ENCODE measurements around the gene NFE2L3. TPM values are rescaled to one million over a fixed set of nuclear protein-coding genes. Genes with fewer than 3 reads are reported as not detected.

NFE2L3 gene
- total RNA-seq, 1 experiment from 2014 or later, result 40.0 TPM

DNA sequence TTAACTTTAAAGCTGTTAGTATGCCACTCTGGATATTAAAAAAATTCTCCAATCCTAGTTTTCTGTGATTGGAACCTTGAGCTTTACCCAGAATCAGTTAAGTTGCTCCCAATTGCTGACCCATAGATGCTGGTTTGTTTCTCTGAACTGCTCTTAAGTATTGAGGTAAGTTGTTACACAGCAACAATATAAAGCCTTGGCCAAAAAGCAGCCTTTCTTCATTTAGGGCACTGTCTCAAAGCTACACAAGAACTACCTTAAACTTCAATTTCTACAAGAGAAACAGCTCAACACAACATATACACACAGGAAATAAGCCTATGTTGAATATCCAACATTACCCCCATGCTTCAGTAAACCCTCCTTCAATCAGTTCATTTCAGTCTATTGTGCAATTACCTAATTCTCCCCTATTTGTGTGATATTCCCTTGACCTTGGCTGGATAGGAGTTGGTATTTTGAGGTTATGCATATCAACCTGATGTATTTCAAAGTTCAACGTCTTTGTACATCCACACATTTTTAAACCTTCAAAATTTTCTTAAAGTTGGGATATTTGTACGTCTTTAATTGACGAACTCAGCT is 37.1 kb downstream of the NFE2L3 start:
- peaks cover 72% of the 10 kb centered on the region for H4K20me1 ChIP-seq (ENCODE audit: low read length)
- no peak overlapping the region for H3K27ac ChIP-seq (ENCODE audit: low read length)
- intact Hi-C loops (cut with micrococcal nuclease), result loop anchor here (5.0 kb wide), 1 partner anchor 297 kb away; no protein-coding TSS in a partner anchor

DNA sequence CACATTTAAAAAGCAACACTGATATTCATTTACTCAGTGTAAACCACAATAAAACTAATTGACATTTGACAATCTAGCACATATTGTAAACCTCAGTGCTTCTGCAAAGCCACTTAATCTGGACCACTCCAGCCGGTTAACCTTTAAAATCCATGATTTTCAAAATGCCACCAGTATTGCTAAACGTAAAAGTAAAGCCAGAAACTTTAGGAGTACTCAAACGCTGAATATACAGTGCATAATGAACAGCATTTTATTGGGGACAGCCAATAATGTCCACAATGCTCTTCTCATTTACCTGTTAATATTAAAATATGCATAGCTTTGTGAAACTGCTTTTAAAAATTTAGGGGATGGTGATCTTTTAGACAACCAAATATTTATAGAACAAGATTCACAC is 37.7 kb downstream of the NFE2L3 start:
- Histone ChIP-seq H3K4me3 (ENCODE audit: low read length) (no peak overlapping the region), H4K20me1 (ENCODE audit: low read length) (peaks cover 78% of the 10 kb centered on the region), H3K9me2 (replicated peaks; ENCODE audit: low read length) (no peaks in the 10 kb centered on the region), H3K79me2 (ENCODE audit: low read length) (peaks cover 37% of the 10 kb centered on the region), H3K27ac (ENCODE audit: low read length) (no peak overlapping the region), H3K36me3 (ENCODE audit: low read depth, low read length) (peaks cover 62% of the 10 kb centered on the region), H2AFZ (ENCODE audit: low read length) (no peak overlapping the region), H3K4me2 (ENCODE audit: low read length) (no peak overlapping the region), H3K9me3 (ENCODE audit: low read length) (no peaks in the 10 kb centered on the region), H3K4me1 (ENCODE audit: insufficient read depth, low read length) (no peaks in the 10 kb centered on the region), H3K27me3 (ENCODE audit: low read length) (no peaks in the 10 kb centered on the region), H3K9ac (ENCODE audit: low read length) (no peak overlapping the region), H3F3A (ENCODE audit: low read length, unreplicated experiment) (peaks cover 63% of the 10 kb centered on the region)
- CTCF ChIA-PET, result interaction anchor here (1.1 kb wide), 1 partner anchor 99 kb away, joined by 3 read pairs; no protein-coding TSS in a partner anchor
- no TSS peak for BruUV-seq (replicated peaks)
- POLR2A ChIA-PET (ENCODE audit: unreplicated experiment), result no interaction called here
- DNase-seq (no peak), ATAC-seq (no peak)
- intact Hi-C loops (cut with micrococcal nuclease), result loop anchor here (5.0 kb wide), 1 partner anchor 297 kb away; no protein-coding TSS in a partner anchor
- TF ChIP-seq EZH2 (IDR thresholded peaks at IDR 0.05; ENCODE audit: low read length, unreplicated experiment) (no peak), EZH2phosphoT487 (IDR thresholded peaks at IDR 0.05; ENCODE audit: borderline replicate concordance, low read length) (no peak)
- TF ChIP-seq, protein P1, sequence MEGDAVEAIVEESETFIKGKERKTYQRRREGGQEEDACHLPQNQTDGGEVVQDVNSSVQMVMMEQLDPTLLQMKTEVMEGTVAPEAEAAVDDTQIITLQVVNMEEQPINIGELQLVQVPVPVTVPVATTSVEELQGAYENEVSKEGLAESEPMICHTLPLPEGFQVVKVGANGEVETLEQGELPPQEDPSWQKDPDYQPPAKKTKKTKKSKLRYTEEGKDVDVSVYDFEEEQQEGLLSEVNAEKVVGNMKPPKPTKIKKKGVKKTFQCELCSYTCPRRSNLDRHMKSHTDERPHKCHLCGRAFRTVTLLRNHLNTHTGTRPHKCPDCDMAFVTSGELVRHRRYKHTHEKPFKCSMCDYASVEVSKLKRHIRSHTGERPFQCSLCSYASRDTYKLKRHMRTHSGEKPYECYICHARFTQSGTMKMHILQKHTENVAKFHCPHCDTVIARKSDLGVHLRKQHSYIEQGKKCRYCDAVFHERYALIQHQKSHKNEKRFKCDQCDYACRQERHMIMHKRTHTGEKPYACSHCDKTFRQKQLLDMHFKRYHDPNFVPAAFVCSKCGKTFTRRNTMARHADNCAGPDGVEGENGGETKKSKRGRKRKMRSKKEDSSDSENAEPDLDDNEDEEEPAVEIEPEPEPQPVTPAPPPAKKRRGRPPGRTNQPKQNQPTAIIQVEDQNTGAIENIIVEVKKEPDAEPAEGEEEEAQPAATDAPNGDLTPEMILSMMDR (conservative IDR thresholded peaks at IDR 0.05; ENCODE audit: low read depth, low read length), result no peak

More for the DNA sequence above, 37.1 kb downstream of the NFE2L3 start:
- H3K36me3 ChIP-seq (ENCODE audit: low read depth, low read length), result peaks cover 56% of the 10 kb centered on the region
- no peak for TF ChIP-seq EZH2 (IDR thresholded peaks at IDR 0.05; ENCODE audit: low read length, unreplicated experiment)
- no peak overlapping the region for H2AFZ ChIP-seq (ENCODE audit: low read length)
- H3K27me3 ChIP-seq (ENCODE audit: low read length), result no peaks in the 10 kb centered on the region
- H3K4me2 ChIP-seq (ENCODE audit: low read length), result no peak overlapping the region
- H3F3A ChIP-seq (ENCODE audit: low read length, unreplicated experiment), result peaks cover 63% of the 10 kb centered on the region
- DNase-seq (no peak), ATAC-seq (no peak)
- H3K9ac ChIP-seq (ENCODE audit: low read length), result no peak overlapping the region
- no peak overlapping the region for H3K4me3 ChIP-seq (ENCODE audit: low read length)
- H3K9me2 ChIP-seq (replicated peaks; ENCODE audit: low read length), result no peaks in the 10 kb centered on the region
- no peaks in the 10 kb centered on the region for H3K4me1 ChIP-seq (ENCODE audit: insufficient read depth, low read length)
- POLR2A ChIA-PET (ENCODE audit: unreplicated experiment), result no interaction called here
- H3K79me2 ChIP-seq (ENCODE audit: low read length), result peaks cover 31% of the 10 kb centered on the region
- no peaks in the 10 kb centered on the region for H3K9me3 ChIP-seq (ENCODE audit: low read length)
- no TSS peak for BruUV-seq (replicated peaks)
- CTCF ChIA-PET, result interaction anchor here (1.1 kb wide), 1 partner anchor 98 kb away, joined by 3 read pairs; no protein-coding TSS in a partner anchor

DNA sequence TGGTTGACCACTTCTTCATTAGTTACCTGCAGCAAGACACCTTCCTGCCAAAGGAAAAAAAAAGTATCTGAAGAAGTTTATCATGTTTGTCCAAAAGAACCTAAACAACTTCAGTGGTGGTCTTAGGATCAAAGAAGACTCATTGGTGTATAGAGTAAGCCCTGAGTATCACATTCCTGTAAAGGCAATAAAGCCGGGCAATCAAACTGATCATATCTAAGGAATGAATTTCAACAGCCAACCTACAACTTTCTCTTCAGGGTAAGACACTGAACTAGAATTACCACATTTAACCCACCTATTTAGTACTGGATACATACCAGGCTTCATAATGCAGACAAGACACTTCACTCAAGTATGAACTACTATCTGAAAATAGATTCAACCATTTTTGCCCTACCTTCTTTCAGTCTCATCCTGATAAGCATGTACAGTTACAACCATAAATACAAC is 38.4 kb downstream of the NFE2L3 start:
- Histone ChIP-seq H3K4me1 (ENCODE audit: insufficient read depth, low read length) (no peaks in the 10 kb centered on the region), H4K20me1 (ENCODE audit: low read length) (peaks cover 83% of the 10 kb centered on the region), H3F3A (ENCODE audit: low read length, unreplicated experiment) (peaks cover 64% of the 10 kb centered on the region), H3K9me3 (ENCODE audit: low read length) (no peaks in the 10 kb centered on the region), H3K9ac (ENCODE audit: low read length) (no peak overlapping the region), H3K36me3 (ENCODE audit: low read depth, low read length) (peaks cover 68% of the 10 kb centered on the region), H3K9me2 (replicated peaks; ENCODE audit: low read length) (no peaks in the 10 kb centered on the region), H3K4me3 (ENCODE audit: low read length) (no peak overlapping the region), H3K27ac (ENCODE audit: low read length) (no peak overlapping the region), H3K27me3 (ENCODE audit: low read length) (no peaks in the 10 kb centered on the region), H2AFZ (ENCODE audit: low read length) (no peak overlapping the region), H3K4me2 (ENCODE audit: low read length) (no peak overlapping the region), H3K79me2 (ENCODE audit: low read length) (peaks cover 45% of the 10 kb centered on the region)
- CTCF ChIA-PET, result no interaction called here
- ATAC-seq (no peak), DNase-seq (no peak)
- intact Hi-C loops (cut with micrococcal nuclease), result no loop called here
- TF ChIP-seq, protein P1 (conservative IDR thresholded peaks at IDR 0.05; ENCODE audit: low read depth, low read length), result no peak
- BruUV-seq (replicated peaks), result no TSS peak
- POLR2A ChIA-PET (ENCODE audit: unreplicated experiment), result interaction anchor here (0.6 kb wide), 1 partner anchor 29 kb away, joined by 3 read pairs; no protein-coding TSS in a partner anchor
